ENCODE data around the gene ADAMTS8.
A peak's percentile ranks its signal among the peaks of the same experiment; 100 is the strongest.

The ADAMTS8 gene

DNA sequence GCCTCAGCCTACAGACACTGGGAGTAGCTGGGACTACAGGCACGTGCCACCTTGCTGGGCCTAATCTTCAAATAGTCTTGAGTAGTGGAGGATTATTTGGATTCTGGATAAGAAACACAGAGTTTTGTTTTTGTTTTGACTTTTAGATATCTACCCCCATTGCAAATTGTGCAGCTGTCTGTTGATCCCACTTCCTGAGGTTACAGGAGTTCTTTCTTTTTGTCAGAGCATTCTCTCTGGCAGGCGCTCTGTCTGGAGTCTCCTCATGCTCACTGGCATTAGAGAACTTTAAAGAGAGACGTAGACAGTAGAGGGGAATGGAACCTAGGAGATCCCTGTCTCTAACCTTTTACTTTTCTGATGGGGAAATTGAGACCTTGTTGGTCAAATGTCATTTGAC lies 7.8 kb upstream of the ADAMTS8 start:
- no peak for DNase-seq

- no peak for DNase-seq
Measured at GRCh38 chr11:130435671-130436070, 7.3 kb upstream of the ADAMTS8 start.

GRCh38 chr11:130434521-130435223 lies 6.3 kb upstream of the ADAMTS8 start:
- DNase-seq, result peak; percentile 48 to 52

DNA sequence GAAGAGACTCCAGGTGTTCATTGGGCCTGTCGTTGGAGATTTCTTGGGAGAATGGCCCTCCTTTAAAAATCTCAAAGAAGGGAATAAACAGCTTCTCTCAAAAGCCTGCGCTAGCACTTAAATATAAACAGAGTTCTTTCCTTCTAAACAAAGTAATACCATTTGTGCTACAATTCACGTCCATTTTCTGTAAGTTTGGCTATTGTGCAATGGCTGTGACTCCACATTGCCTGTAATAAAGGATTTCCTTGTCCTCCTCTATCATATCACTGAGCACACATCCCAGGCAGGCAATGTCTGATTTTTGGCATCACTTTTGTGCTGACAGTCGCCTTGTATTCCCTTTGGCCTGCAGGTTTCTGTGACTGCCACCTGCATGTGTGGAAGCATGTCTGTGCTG lies 4.9 kb upstream of the ADAMTS8 start:
- DNase-seq, result no peak

DNA sequence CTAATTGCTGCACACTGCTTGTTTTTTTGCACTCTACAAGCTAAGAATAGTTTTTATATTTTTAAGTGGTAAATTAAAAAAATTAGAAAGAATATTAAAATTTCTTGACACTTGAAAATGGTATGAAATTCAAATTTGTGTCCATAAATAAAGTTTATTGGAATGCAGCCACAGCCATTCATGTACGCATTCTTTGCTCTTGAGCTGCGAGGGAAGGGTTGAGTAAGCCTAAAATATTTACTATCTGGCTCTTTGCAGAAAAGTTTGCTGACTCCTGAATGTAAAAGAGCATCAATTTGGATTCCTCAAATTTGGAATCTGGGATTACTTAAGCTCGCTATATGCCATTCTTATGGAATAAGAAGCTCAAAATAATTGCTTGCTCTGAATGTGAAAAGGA lies 3.4 kb upstream of the ADAMTS8 start:
- no peak for DNase-seq

DNA sequence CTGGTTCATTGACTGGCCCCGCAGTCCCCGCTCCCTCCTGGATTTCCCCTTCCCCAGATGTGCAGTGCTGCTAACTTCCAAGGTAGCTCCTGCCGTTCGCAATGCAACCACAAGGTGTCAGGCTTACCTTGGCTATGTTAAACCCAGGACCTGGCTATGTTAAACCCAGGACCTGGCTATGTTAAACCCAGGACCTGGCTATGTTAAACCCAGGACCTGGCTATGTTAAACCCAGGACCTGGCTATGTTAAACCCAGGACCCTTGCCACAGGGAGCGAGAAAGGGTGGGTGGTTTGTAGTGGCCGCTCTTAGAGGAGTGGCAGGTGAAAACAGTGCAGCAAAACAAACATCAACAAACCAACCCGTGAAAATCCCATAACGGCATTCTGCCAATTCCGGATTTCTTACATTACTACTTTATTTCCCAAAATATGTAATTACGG lies 2.9 kb upstream of the ADAMTS8 start:
- peak; percentile 66 to 75 for DNase-seq

DNA sequence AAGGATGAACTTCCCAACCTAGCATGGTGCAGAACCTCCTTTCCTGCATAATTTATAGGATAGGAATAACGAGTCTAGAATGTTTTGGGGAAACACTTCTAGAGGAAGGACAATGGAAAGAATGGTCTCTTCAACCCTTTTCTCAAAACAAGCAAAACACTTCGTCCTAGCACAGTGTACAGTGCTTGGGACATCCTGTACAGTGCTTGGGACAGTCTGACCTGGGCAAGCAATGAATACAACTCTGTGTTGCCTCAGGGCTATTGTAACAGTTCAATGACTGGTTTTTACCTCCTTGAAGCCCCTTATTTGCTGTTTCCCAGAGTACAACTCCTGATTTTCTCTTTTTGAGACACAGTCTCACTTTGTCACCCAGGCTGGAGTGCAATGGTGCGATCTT lies 1.6 kb upstream of the ADAMTS8 start:
- DNase-seq, result no peak

- no peak for DNase-seq
Measured at GRCh38 chr11:130429120-130429681, 792 bp upstream of the ADAMTS8 start.

DNA sequence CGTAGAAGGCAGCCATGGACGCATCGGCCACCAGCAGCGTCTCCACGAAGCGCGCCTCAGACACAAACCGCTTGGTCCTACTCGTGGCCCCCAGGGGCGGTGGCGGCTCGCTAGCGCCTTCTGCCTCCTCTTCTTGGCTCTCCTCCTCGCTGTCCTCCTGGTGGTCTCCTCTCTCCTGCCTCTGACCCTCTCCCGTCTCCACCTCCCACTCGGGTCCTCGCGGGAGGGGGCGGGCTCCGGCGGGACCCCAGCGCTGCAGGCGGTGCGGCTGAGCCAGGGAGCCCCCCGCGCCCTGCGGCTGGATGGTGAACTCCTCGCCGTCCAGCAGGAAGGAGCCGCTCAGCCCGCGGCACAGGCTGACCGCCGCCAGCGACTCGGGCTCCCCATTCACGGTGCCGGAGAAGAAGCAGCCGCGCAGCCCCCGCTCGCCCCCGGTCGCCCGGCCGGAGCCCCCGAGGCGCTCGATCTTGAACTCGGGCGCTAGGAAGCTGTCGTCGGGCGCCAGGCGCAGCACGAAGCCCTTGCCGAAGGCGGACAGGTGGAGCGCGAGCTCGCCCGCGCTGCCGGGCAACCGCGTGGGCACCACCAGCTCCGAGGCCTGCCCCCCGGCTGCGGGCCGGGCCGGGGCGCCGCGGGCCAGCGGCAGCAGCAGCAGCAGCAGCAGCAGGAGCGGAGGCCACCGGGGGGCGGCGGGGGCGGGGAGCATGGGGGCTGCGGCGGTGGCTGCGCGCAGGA lies 661 bp downstream of the ADAMTS8 start:
- no peak for DNase-seq

GRCh38 chr11:130426837-130427341 lies 1.5 kb downstream of the ADAMTS8 start:
- DNase-seq, result no peak

- DNase-seq, result no peak
Measured at GRCh38 chr11:130426223-130426836, 2.1 kb downstream of the ADAMTS8 start.

DNA sequence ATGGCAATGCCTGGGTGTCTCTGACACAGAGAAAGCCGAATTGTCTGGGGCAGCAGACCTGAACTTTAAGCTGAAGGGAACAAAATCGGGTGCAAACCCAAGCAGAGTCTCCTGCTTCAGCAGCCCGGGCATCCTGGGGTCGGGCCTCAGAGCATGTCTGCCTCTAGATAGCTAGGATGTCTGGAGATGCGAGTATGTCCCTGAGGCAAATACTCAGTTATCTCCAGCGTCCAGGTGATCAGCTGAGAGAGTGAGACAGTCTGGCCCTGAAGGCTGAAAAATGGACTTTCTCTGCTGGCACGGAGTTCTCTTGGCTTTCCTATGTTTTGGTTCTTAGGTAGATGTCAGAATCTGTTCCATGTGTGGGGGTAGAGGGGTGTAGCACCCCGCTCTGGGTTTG lies 3.3 kb downstream of the ADAMTS8 start:
- DNase-seq, result no peak

DNA sequence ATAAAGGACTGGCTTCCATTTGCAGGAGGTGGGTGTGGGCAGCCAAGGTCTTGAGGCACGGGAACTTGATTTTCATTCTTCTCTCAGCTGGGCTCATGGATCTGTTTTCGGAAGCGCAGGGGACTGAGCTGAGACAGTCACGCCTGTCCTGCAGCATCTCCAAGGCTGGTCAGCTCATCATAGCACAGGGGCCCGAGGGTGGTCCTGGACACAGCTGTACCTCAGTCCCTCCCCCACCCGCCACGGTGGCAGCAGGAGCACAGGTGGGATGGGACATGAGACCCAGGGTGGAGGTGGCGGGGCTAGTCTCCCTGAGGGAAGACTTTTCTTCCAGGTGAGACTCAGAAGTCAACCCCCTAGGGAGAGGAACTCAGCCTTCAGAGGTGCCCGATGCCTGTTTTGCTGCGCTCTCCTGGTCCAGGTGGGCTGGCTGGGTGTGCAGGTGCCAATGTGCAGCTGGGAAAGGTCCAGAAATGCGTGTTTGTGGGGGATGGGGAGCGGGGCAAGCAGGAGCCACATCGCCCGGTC lies 3.7 kb downstream of the ADAMTS8 start:
- DNase-seq, result no peak

- DNase-seq, result no peak
Measured at GRCh38 chr11:130423541-130424142, 4.8 kb downstream of the ADAMTS8 start.

- no peak for DNase-seq
Measured at GRCh38 chr11:130422251-130422995, 6.0 kb downstream of the ADAMTS8 start.

- DNase-seq, result no peak
Measured at GRCh38 chr11:130421697-130422096, 6.7 kb downstream of the ADAMTS8 start.

- DNase-seq, result no peak
Measured at GRCh38 chr11:130421199-130421585, 7.2 kb downstream of the ADAMTS8 start.

DNA sequence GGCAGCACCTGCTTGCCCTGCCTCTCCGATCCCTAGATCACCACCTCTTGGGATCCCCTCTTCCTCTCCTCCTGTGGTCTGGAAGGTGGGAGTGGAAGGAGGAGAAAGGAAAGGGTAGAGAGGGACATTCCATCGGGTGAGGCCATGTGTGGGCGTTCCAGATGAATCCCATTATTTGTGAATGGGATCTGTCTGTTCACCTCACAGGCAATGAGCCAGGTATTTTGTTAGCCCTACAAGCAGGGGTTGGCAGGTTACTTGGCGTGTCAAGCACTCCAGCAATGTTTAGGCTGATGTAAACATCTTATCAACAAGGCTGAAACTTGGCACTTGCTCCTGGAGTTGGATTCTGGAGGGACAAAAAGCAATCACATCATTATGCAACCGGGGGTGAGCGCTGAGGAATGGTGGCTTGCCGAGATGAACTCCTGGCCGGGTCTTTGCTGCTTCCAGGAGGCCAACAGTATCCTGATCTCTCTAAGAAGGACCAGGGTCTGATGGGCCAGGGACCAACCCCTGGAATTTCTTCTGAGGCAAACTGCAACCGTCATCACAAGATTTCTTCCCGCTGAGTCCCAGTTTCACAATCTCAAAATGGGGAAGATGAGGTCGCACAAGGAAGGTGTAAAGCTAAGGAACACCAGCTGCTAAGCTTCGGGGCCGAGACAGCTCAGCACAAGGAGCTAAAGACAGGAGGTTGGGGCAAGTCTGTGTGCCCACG lies 7.8 kb downstream of the ADAMTS8 start:
- no peak for DNase-seq

DNA sequence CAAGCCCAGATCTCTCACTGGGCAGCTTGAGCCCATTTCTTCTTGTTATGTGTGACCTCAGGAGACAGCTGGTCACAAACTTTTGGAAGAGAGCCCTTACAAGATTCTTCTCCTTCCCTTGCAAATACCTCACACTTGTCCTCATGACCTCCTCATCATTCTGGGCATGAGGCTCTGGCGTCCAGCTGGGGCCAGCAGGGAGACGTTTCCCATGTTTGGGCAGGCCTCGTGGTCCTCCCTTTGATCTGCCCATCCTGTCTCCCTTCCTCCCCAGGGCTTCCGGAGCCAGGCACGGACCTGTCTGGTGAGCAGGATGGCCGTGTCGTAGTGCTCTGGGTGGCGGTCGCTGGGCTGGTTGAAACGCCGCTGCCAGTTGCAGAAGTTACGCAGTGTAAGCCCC lies 9.7 kb downstream of the ADAMTS8 start:
- DNase-seq, result no peak

GRCh38 chr11:130418210-130418609 lies 10.2 kb downstream of the ADAMTS8 start:
- DNase-seq, result no peak

- DNase-seq, result no peak
Measured at GRCh38 chr11:130416906-130417305, 11.5 kb downstream of the ADAMTS8 start.

DNA sequence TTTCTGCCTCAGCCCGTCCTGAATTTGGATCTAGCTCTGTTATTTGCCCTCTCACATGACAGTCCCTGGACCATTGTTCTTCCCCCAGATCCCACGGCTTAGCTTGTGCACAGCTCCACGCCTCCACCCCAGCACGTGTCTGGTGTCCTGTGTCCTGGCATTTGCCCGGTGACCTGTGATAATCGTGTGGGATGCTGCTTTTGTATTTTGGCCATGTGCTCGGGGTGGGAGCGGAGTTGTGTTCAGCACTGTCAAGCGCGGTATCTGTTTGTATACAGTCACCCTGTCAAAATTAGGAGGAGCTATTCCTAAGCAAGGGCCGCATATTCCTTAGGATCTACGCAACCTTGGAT lies 11.9 kb downstream of the ADAMTS8 start:
- DNase-seq, result no peak
